ENCODE results near the gene ICAM3.

DNA sequence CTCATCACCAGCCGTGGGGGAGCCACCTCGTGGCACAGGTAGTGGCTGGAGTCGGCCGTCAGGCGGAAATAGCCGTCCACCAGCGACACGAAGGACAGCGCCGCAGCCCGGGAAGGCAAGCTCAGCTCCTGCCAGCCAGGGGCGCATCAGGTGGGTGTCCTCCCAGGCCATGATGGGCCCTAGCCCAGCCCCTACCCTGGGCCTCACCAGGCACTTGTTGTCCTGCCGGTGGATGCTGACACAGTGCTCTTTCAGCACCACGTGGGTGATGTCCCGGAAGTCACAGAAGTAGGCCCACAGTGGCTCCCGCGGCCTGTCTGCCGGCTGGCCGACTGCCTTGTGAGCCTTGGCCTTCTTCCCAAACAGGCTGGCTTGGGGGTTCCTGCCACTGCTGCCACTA, 25.2 kb upstream of the ICAM3 start:
- TF ChIP-seq, protein P1, sequence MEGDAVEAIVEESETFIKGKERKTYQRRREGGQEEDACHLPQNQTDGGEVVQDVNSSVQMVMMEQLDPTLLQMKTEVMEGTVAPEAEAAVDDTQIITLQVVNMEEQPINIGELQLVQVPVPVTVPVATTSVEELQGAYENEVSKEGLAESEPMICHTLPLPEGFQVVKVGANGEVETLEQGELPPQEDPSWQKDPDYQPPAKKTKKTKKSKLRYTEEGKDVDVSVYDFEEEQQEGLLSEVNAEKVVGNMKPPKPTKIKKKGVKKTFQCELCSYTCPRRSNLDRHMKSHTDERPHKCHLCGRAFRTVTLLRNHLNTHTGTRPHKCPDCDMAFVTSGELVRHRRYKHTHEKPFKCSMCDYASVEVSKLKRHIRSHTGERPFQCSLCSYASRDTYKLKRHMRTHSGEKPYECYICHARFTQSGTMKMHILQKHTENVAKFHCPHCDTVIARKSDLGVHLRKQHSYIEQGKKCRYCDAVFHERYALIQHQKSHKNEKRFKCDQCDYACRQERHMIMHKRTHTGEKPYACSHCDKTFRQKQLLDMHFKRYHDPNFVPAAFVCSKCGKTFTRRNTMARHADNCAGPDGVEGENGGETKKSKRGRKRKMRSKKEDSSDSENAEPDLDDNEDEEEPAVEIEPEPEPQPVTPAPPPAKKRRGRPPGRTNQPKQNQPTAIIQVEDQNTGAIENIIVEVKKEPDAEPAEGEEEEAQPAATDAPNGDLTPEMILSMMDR (IDR thresholded peaks at IDR 0.05) = no peak
- no peak for TF ChIP-seq POLR2A (IDR thresholded peaks at IDR 0.05)

All from thyroid gland (tissue), 4 donors.